GM20431 (cell line): Measurements from ENCODE around the gene RNF26.

Source experiments
- in situ Hi-C: fragments of 300-500 bp; cut with MseI, MboI; formaldehyde crosslinking; loops from one replicate; pipeline ENCODE4 v1.15.0; 2020; ENCODE audit warnings: low sequenced_read_pairs; ENCODE audit not compliant: unreplicated experiment

Gene RNF26

DNA sequence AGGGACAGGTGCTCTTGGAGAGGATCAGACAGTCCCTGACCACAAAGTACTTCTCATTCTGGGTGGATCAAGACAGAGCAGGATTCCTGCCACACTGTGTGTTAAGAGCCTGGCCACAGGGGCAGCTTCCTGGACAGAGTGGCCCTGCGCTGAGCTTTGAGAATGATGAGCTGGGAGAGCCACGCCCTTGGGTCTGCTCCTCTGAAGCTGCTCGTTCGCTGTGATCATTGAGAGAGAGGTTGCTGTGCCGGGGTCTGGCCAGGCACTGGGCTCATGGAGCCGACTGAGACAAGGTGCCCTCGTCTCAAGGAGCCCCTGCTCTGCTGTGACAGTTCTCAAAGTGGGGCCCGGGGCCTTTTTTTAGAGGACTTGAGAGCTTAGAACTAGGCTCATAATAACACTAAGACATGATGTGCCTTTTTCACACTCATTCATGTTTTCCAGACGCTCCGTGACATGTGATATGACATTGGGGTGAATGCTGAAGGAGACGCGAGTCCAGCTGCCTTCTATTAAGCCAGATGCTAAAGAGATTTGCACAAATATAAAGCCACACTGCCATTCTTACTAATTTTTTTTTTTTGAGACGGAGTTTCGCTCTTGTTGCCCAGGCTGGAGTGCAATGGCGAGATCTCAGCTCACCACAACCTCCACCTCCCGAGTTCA, 13.7 kb downstream of the RNF26 start:
- in situ Hi-C loops: no loop called here

DNA sequence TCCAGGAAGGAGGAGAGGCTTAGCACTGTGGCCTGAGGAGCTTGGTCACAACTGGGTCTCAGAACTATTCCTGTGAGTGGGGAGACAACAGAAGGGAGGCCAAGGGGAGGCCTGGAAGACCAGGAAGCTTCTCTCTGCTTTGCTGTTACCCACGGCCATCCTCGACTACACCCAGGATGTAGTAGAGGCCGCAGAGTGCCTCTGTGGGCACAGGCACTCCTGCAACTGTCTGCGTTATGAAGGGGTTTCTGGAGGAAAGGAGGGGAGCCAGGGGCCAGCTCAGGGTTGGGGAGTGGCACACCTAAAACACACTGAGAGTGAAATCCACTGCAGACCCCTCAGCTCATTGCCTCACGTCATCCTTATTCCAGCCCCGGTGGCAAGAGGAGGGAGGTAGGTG, 16.0 kb downstream of the RNF26 start:
- in situ Hi-C loops: loop anchor here (10.0 to 25.0 kb wide), 2 partner anchors 124 to 737 kb away; no protein-coding TSS in a partner anchor

DNA sequence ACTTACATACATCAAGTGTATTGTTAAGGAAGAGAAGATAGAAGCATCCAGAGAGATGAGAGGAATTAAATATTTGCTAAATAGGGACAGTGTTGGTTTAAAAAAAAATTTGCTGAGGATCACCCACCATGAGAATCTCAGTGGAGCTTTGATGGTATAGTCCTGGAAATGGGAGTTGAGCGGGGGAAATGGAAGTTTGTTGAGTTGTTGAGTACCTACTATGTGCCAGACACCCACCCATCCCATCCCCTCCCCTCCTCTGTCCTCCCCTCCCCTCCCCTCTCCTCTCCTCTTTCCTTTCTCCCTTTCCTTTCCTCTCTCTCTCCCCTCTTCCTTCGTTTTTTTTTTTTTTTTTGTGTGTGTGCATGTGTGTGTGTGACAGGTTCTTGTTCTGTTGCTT, 16.9 kb downstream of the RNF26 start:
- in situ Hi-C loops: loop anchor here (10.0 to 25.0 kb wide), 2 partner anchors 124 to 736 kb away; no protein-coding TSS in a partner anchor

DNA sequence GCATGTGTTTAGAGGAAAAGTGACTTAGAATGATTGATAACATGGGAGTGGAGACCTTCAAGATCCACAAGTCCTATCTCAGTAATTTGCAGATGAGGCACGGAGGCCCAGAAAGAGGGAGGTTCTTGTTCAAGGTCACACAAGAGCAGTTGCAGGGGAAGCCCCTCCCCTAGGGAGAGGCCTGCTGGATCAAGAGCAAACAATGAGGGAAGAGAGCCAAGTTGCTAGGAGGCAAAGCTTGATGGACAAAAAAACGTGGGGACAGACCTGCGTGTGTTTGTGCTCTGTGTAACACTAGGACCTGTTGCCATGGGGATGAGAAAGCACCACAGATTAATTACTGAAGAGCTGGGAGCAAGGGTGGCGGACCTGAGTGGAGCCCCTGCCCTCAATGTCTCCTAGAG, 18.5 kb downstream of the RNF26 start:
- in situ Hi-C loops: loop anchor here (10.0 to 25.0 kb wide), 2 partner anchors 122 to 734 kb away; no protein-coding TSS in a partner anchor

DNA sequence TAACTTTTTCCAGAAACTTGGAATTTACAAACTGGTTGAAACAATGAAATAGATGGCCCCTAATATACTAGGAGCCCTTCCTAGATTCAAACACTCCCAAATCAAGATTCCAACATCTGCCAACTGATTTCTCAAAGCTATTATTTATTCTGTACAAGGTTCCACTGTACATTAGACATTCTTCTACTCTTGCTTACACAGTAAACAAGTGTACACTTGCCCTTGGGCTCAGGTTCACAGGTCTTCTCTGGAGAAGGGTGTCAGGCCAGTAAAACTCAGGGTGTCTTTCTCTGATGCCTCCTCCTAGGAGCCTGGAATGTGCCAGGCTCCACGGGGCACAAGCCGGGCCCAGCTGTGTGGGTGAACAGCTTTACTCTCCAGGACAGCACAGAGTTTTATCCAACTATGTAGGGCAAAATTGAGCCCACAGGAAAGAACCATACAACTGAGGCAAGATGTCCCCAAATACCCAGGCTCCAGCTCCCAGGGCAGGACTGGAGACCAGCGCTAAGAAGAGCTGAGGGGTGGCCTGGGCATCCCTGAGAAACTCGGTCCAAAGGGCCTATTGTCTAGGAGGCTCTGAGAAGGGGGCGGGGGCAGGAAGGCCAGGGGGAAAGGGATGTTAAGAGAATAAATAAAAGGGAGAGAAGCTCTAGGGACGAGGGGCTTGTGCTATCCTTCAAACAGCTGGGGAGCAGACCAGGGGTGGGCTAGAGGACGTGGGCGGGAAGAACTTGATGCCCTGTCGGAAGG, 20.9 kb downstream of the RNF26 start:
- in situ Hi-C loops: loop anchor here (10.0 to 25.0 kb wide), 2 partner anchors 120 to 732 kb away; no protein-coding TSS in a partner anchor

DNA sequence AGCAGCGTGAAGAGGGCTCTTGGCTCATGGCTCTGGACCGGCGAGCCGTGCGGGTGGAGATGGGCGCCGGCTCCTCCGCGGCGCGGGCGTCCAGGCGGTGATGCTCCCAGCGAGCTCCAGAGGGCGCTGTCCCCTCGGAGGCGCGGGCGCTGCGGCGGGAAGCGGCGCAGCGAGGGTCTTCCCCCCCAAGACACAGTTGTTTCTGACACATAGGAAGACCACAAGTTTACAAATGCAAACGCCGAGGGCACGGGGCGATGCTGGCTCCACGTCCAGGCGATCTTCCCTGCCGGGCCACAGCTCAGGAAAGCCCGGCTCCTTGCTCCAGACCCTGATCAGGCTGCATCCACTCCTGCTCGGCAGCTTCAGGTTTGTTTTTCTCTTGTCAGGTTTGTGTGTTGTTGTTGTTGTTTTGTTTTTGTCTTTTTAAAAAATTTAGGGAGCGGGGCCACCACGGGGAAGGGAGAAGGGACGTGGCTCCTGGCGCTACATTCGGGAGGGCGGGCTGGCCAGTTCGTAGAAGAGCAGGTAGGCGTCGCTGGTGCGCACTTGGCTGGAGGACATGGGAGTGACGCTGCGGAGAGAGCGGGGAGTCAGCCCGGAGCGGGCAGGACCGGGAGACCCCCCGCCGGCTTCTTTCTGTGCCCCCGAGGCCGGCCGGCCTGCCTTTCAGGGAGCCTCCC, 22.2 kb downstream of the RNF26 start:
- in situ Hi-C loops: loop anchor here (10.0 to 25.0 kb wide), 2 partner anchors 118 to 731 kb away; no protein-coding TSS in a partner anchor

DNA sequence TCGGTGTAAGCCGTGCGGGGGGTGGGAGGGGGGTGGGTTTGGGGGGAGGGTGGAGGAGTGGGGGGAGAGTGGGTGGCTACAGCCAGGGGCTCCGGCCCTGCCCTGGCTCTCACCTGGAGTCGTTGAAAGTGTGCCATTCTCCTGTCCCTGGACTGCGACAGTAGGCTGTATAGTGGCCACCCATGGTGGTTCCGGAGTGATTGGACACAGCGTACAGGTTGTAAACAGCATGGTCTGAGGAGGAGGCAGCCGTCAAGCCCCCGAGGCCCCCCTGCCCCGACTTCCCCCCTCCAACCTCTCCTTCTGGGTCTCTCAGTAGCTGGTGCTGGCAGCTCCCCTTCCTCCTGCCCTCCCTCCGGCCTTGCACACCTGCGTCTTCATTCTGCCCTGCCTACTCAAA, 22.7 kb downstream of the RNF26 start:
- in situ Hi-C loops: loop anchor here (10.0 to 25.0 kb wide), 2 partner anchors 118 to 730 kb away; no protein-coding TSS in a partner anchor

DNA sequence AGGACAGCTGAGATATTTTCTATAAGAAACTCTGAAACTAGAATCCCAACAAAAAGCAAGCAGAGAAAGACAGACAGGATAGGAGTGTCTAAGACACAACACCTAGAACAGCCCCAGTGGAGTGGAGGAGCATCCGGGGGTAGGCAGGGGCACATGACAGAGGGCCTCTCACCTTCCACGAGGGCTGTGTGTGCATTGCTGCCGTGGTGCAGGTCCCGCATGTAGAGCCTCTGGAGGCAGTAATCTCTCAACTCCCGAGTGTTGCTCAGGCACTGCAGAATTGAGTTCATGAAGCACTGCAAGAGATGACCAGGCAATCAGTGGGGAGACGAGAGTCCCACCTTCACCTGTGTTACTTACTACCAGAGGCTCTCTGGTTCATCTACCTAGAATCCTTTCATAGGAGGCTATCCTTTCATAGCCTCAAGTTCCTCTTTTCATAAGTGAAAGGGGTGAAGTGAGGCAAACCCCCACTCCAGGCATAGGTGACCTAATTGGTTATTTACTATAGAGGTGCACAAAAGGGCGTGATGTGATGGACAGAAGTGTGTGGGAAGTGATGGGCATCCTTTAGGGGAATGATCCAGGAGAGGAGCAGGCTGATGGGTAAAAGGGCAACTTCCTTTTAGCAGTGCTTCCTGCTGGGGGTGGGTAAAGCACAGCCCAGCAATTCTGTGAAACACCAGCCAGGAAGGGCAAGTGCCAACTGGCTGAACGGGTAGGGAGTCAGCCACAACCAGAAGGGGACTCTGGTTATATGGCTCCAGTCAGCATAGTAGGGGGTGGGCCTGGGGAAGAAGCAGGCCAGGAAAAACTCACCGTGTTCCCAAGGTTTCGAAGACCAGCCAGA, 25.3 kb downstream of the RNF26 start:
- in situ Hi-C loops: loop anchor here (10.0 to 25.0 kb wide), 2 partner anchors 115 to 728 kb away; no protein-coding TSS in a partner anchor

DNA sequence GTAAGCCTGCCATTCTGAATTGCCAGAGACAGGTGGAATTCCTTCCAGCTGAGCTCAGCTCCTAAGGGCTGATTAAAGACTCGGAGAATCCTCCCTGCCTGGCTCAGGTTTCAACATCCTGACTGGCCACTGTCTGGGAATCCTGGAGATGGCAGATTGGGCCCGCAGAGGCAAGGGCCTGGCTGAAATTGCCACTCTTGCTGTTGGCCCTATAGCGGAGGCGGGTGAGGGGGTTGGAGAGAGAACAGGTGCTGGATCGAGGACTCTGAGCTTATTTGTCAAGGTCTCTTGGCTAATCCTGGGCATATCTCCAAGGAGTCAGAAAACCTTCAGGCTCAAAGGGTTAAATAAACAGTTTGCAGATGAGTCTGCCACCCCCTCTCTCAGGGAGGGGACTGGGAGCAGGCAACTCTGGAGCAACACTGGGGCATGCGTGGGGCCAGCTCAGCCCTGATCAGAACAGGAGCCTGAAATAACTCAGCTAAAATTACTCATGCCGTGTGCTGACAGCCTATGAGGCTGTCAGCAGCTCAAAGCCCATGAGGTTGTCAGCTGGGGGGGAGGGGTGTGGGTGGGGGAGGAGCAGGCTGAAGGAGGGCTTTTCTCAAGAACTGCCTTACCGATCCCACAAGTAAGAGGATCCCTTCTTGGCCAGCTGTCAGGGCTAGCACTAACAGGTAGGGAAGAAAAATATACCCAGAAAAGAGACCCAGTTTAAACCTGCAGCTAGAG, 26.9 kb downstream of the RNF26 start:
- in situ Hi-C loops: loop anchor here (25.0 kb wide), 1 partner anchor 726 kb away; no protein-coding TSS in a partner anchor

DNA sequence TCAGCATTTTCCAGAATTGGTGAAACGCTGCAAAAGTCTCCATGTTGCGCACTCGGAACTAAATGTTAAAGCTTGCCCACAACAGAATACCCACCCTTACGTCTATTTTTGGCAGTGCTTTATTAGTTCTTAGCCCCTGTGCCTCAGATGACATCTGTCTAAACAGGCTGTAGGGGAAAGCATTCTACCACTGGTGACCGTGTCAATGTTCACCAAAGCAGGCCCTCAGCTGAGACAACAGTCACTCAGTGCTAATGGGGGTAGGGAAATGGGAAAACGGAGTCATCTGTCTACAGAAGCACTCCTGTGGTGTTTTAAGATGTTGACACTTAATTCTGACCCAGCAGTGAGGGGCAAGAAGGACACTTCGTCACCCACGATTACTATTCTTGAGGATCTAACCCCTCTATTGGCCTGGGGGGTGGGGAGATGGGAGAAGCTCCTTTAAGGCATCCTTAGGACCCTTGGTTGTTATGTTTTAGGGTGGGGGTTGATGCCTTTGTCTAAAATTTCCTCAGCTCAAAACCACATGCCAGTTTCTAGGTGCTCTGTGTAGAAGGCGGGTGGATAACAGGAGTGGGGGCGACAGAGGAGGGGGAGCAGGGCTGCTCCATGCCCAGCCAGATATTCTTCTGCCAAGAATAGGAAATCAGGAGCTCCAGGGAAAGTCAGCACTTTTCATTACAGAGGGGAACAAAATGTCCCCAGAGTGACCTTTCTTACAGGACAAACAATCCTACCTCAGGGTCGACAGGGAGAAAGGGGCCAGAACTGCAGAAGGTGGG, 27.8 kb downstream of the RNF26 start:
- in situ Hi-C loops: loop anchor here (25.0 kb wide), 1 partner anchor 725 kb away; no protein-coding TSS in a partner anchor

DNA sequence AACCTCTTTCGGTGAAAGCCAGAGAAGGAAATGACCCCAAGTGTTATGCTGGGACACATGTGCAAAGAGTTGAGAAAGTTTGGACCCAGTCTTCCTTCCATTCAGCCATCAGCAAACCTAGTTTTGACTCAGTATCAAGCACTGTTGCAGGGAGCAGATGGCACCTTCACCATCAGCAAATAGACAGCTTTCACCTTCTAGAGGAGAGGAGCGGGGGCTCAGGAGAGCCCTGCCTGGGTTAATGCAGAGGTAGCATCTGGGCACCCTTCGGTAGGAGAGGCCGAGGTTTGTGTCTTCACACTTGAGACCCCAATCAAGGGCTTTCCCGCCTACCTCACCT, 28.4 kb downstream of the RNF26 start:
- in situ Hi-C loops: loop anchor here (25.0 kb wide), 1 partner anchor 725 kb away; no protein-coding TSS in a partner anchor

DNA sequence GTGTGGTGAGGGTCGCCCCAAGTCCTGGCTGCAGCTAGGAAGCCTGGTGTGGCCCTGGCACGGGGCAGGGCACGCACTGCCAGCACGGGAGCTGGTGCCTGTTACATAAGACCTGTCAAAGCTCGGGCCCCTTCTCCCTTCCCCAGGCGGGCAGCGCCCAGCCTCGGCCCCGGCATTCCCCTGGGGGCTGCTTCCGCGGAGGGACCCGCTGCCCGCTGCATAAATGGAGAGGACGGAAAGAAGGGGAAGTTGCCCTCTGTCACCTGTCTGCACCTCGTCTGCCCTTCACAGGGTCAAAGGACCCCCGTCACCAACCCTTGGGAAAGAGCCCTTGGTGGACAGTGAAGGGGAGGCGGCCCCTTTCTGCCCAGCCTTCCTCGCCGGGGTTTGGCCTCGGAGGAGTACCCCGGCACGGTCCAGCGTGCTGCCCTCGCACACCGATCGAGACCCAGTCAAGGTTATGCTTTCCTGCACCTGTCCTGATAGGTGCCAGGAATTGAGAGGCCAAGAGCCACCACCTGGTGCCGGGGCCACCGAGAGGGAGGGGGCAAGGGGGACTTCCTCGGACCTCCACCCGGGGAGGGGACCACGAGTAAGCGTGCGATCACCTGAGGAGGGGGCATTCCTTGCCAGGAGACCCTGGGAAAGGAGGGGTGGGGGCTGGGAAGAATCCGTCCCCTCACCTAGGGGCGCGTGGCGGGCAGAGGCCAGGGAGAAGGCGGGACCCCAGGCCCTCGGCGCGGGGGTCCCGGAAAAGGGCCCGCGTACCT, 28.9 kb downstream of the RNF26 start:
- in situ Hi-C loops: loop anchor here (25.0 kb wide), 1 partner anchor 724 kb away; no protein-coding TSS in a partner anchor

DNA sequence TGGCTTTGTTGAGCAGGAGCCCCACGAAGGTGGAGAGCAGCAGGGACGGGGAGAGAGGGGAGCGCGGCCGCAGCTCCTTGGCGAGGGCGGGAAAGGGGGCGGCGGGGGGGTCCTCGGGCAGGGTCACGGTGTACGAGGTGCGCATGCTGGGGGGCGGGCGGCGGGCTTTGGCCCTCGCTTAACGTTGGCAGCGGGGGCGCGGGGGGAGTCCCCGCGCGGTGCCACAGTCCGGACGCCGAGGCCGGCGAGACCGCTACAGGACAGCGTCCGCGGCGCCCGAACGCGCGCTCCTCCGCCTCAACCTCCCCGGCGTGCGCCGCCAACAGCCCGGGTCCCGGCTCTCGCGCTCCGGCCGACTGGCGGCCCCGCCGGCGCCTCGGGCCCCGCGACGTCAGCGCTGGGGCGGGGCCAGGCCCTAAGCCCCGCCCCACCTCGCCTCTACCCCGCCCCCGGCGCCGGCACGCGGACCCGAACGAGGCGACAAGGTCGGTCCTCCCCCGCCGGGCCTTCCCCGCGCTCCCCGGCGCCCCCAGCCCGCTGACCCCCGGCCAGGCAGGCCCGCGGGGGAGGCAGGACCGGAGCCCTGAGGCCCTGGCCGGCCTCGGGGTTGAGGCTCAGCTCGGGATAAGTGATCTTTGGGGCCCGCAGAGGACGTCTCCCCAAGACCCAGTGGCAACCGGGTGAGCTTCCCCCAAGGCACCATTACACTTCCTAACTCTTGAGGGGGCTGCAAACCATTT, 29.7 kb downstream of the RNF26 start:
- in situ Hi-C loops: loop anchor here (25.0 kb wide), 1 partner anchor 723 kb away; no protein-coding TSS in a partner anchor

DNA sequence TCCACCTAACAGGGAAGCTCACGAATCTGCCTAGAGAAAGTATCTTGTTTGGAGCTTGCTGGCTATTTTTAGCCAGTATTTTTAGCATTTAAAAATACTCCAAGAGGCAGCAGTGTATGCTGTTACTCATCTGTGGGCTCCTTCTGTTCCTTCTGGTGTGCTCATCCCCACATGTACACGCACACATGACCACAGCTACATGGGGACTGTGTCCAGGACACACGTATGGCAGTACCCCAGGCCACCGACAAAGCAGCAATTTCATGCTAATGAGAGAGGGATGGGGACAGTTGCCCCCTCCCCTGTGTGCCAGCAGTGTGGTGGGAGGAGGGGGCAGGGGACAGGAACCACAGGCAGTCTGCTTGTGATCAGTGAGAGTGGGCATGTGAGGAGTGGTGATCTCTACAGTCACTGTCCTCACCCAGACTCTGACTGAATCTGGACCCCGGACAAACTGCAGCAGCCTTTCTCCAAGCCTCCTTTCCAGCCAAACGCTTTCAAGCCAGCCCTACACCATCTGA, 30.8 kb downstream of the RNF26 start:
- in situ Hi-C loops: loop anchor here (25.0 kb wide), 1 partner anchor 722 kb away; no protein-coding TSS in a partner anchor

DNA sequence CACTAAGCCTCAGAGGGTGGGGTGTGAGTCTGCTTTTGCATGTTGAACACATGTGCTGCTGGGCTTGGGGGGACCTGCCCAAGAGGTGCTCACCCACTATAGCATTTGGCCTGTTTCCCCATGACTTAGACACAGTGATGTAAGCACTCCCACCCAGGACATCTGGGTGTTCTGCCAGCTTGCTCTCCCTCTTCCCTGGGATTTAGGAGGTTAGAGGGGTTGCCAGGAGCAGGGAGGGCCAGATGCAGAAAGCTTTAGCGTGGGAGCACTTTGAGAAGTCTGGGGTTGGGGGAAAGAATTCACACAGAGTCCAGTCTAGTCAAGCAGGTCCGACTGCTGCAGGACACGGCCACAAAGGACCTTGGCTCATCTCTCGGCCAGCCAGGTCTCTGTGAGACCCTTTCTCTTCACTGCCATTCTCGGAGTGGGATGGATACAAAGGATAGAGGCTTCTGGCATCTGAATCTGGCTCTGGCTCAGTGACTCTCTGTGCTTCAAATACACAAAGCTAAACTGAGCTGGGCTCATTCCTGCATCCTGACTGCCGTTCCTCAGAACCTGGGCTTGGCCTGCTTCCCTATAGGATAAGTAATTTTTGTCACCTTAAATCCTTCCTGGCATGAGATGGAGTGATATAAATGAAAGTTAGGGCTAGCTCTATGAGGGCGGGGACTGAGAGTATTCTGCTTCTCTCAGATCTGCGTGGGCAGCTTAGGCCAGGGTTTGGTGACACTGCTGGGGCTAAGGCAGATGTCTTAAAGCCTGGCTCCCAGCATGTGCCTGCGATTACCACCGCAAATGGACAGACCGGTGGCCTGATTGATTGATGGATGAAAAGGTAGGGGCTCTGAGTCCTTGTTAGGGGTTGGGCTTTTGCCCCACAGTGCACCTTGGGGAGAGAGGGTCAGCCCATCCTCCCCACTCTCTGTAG, 32.6 kb downstream of the RNF26 start:
- in situ Hi-C loops: loop anchor here (25.0 kb wide), 1 partner anchor 720 kb away; no protein-coding TSS in a partner anchor
